ENCODE results near the gene ROR2.

The ROR2 gene

GRCh38 chr9:91817106-91817492 is 132.9 kb downstream of the ROR2 start:
- no peak for DNase-seq (ENCODE audit: low read depth in 3 of 3)

- no peak for DNase-seq (ENCODE audit: low read depth in 3 of 3)
Observed at GRCh38 chr9:91816356-91816755, 133.7 kb downstream of the ROR2 start.

- no peak for DNase-seq (ENCODE audit: low read depth in 3 of 3)
Observed at GRCh38 chr9:91815896-91816295, 134.1 kb downstream of the ROR2 start.

- no peak for DNase-seq (ENCODE audit: low read depth in 3 of 3)
Observed at GRCh38 chr9:91814753-91815152, 135.3 kb downstream of the ROR2 start.

- no peak for DNase-seq (ENCODE audit: low read depth in 3 of 3)
Observed at GRCh38 chr9:91814201-91814600, 135.8 kb downstream of the ROR2 start.

- DNase-seq (ENCODE audit: low read depth in 3 of 3) = no peak
Observed at GRCh38 chr9:91813176-91813795, 136.7 kb downstream of the ROR2 start.

- DNase-seq (ENCODE audit: low read depth in 3 of 3) = no peak
Observed at GRCh38 chr9:91812191-91812590, 137.8 kb downstream of the ROR2 start.

- DNase-seq (ENCODE audit: low read depth in 3 of 3) = no peak
Observed at GRCh38 chr9:91811024-91811909, 138.8 kb downstream of the ROR2 start.

- no peak for DNase-seq (ENCODE audit: low read depth in 3 of 3)
Observed at GRCh38 chr9:91810286-91810905, 139.6 kb downstream of the ROR2 start.

- no peak for DNase-seq (ENCODE audit: low read depth in 3 of 3)
Observed at GRCh38 chr9:91809581-91810285, 140.3 kb downstream of the ROR2 start.

GRCh38 chr9:91807643-91808246 is 142.3 kb downstream of the ROR2 start:
- DNase-seq (ENCODE audit: low read depth in 3 of 3) = no peak

- DNase-seq (ENCODE audit: low read depth in 3 of 3) = no peak
Observed at GRCh38 chr9:91805031-91805430, 145.0 kb downstream of the ROR2 start.

- no peak for DNase-seq (ENCODE audit: low read depth in 3 of 3)
Observed at GRCh38 chr9:91803970-91804752, 145.9 kb downstream of the ROR2 start.

- no peak for DNase-seq (ENCODE audit: low read depth in 3 of 3)
Observed at GRCh38 chr9:91803151-91803940, 146.7 kb downstream of the ROR2 start.

- no peak for DNase-seq (ENCODE audit: low read depth in 3 of 3)
Observed at GRCh38 chr9:91802391-91802790, 147.6 kb downstream of the ROR2 start.

GRCh38 chr9:91800473-91801030 is 149.5 kb downstream of the ROR2 start:
- no peak for DNase-seq (ENCODE audit: low read depth in 3 of 3)

GRCh38 chr9:91799113-91799744 is 150.8 kb downstream of the ROR2 start:
- DNase-seq (ENCODE audit: low read depth in 3 of 3) = no peak

- DNase-seq (ENCODE audit: low read depth in 3 of 3) = peak in 1 of 3 experiments; percentile 32
Observed at GRCh38 chr9:91798273-91799112, 151.5 kb downstream of the ROR2 start.
